IPS-20b (cell line): ENCODE data around the gene GLRX3.

Experiments
- H3K27ac ChIP-seq: one replicate; pipeline ENCODE4 v1.5.1; 2013; ENCODE audit warnings: low read length
- H3K27me3 ChIP-seq: 2 replicates; pipeline ENCODE4 v1.6.1; 2013; ENCODE audit warnings: mild to moderate bottlenecking, low read length, inconsistent platforms; ENCODE audit not compliant: insufficient read depth
- H3K36me3 ChIP-seq: 2 replicates; pipeline ENCODE4 v1.6.1; 2013; ENCODE audit warnings: low read depth, mild to moderate bottlenecking, inconsistent platforms, low read length, moderate library complexity; ENCODE audit not compliant: insufficient read depth
- H3K4me1 ChIP-seq: 2 replicates; pipeline ENCODE4 v1.6.1; 2013; ENCODE audit warnings: mild to moderate bottlenecking, control low read depth, inconsistent platforms, low read length, moderate library complexity; ENCODE audit not compliant: insufficient read depth
- H3K4me3 ChIP-seq: 2 replicates; pipeline ENCODE4 v1.5.1; 2013; ENCODE audit warnings: mild to moderate bottlenecking, low read length, inconsistent platforms
- H3K9ac ChIP-seq: 2 replicates; pipeline ENCODE4 v1.6.1; 2013; ENCODE audit warnings: low read depth, mild to moderate bottlenecking, inconsistent platforms, low read length, moderate library complexity
- H3K9me3 ChIP-seq: 2 replicates; pipeline ENCODE4 v1.6.1; 2013; ENCODE audit warnings: mild to moderate bottlenecking, low read depth, low read length, inconsistent platforms; ENCODE audit not compliant: insufficient read depth

The GLRX3 gene

DNA sequence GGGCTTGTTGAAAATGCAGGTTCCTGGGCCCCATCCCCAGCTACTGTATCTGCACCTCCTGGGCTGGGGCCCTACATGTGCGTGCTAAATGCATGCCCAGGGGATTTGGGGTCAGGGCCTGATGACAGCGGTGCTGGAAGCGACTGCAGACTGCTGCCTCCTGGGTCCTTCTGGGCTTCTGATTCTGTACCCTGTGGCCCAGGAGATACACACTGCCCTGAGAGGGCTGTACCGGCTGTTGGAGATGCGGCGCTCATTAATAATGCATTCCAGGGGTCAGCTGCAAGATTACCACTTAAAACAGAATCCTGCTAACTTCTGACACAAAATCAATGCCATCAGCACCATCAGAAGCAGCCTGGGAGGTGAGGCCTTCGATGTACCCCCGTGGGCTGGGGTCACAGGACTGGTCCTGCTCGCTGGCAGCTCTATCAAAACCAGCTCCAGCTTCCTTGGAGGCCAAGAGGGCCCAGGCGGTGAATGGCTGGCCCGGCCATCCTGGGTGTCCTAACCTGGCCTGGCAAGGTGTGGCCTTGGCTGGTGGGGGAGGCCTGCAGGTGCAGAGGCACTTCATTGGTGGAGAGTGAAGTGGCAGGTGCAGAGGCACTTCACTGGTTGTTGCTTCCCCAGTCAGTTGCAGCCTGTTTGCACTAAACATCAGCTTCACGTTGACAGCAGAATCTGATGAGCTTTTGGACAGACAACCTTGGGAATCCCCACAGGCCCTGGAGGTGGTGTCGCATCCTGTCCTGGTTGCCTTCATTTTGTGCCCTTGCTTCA, 79.2 kb downstream of the GLRX3 start:
- Histone ChIP-seq H3K27ac (no peak overlapping the region), H3K4me1 (no peaks in the 10 kb centered on the region), H3K4me3 (no peak overlapping the region), H3K9me3 (no peaks in the 10 kb centered on the region), H3K9ac (no peak overlapping the region), H3K36me3 (no peaks in the 10 kb centered on the region), H3K27me3 (no peaks in the 10 kb centered on the region)

DNA sequence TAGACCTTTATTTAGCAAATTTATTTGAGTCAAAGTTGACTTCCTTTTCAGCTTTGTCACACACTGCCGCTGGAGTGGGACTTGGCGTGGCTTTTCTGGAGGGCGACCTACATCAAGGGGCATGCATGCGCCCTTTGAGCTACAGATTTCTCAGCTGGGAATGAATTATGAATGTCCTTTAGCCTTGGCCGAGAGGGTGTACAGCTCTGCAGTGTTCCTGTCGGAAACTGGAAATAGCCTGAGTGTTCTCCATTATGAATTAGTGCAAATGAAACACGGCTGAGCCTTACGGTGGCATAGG, 79.7 kb downstream of the GLRX3 start:
- Histone ChIP-seq H3K9me3 (no peaks in the 10 kb centered on the region), H3K4me1 (no peaks in the 10 kb centered on the region), H3K4me3 (no peak overlapping the region), H3K36me3 (no peaks in the 10 kb centered on the region), H3K27me3 (no peaks in the 10 kb centered on the region), H3K9ac (no peak overlapping the region), H3K27ac (no peak overlapping the region)

DNA sequence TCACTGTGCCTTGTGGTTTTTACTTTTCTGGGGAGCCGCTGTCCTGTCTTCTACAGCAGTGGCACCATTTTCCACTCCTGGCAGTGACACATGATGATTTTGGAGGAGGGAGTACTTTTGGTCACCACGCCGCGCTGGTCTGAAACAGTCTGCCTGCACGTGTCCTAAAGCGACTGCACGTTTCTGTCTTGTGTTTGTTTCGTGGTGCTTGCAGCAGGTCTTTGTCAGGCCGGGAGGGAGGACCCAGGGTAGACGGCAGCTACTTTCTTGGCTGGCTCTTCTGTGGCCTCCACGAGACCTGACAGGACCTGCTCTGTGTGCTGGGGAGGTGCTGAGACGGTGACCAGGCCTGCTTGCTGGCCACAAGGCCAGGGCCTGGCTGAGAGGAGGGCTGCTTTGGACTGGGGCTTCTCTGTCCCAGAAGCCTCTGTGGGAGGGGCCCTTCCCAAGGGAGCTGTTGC, 82.0 kb downstream of the GLRX3 start:
- Histone ChIP-seq H3K4me1 (no peaks in the 10 kb centered on the region), H3K27ac (no peak overlapping the region), H3K36me3 (no peaks in the 10 kb centered on the region), H3K4me3 (no peak overlapping the region), H3K9ac (no peak overlapping the region), H3K27me3 (no peaks in the 10 kb centered on the region), H3K9me3 (no peaks in the 10 kb centered on the region)

DNA sequence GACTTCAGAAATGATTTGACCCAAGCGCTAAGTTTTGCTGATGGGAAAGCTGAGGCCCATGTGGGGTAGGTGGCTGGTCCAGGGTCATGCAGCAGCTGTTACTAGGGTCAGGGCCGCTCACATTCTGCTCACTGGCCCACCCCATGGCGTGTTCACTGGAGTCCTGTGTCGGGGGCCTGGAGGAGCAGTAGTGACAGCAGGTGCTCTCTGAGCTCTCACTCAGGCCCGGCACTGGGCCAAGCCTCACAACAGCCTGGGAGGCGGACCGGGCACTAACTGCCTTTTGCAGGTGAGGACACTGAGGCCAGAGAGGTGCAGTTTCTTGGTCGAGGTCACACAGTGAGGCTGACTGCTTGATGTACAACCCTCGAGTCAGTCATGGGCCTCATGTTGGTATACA, 82.7 kb downstream of the GLRX3 start:
- H3K4me1 ChIP-seq, result no peaks in the 10 kb centered on the region
- H3K36me3 ChIP-seq, result no peaks in the 10 kb centered on the region
- no peak overlapping the region for H3K27ac ChIP-seq
- no peak overlapping the region for H3K9ac ChIP-seq
- no peaks in the 10 kb centered on the region for H3K9me3 ChIP-seq
- no peaks in the 10 kb centered on the region for H3K27me3 ChIP-seq
- no peak overlapping the region for H3K4me3 ChIP-seq

DNA sequence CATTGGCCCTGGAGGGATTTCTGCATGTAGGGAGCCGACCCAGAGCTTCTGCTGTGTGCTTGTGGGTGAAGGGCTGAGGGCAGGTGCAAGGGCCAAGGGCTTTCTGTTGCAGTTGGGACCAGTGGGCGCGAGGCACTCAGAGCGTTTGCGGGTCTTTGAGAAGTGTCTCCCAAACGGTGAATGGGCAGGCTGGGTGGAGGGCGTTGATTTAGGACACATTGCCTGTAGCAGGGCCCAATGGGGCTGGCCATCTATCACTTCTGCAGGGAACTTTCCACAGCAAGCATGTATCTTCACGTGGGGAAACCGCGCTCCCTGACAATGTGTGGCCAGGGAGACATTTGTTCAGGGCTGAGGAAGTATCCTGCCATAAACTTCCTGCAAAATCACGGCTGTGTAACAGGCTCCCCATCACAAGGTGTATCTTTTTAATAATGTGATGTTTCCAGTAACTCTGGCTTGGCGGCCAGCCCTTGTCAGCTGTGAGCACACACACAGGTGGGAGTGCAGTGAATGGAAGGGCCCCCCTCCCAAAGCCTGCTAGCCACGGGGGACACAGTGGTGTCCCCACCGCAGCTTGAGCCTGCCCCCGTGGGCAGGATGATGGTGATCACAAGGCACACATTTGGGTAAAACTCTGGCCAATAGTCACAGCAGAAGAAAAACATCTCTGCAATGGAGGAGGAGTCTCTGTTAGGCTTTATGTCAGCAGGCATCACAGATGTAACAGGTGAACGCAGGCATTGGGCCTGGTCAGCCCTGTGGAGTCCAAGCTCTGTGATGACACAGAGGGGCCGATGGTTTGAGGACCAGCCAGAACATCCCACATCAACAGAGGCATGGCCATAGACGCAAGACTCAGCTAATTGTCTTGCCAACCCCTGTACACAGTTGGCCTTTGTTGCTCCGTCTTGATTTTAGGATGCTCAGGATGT, 84.3 kb downstream of the GLRX3 start:
- H3K27me3 ChIP-seq, result no peaks in the 10 kb centered on the region
- H3K4me3 ChIP-seq, result no peak overlapping the region
- H3K27ac ChIP-seq, result no peak overlapping the region
- H3K9me3 ChIP-seq, result no peaks in the 10 kb centered on the region
- H3K9ac ChIP-seq, result no peak overlapping the region
- H3K4me1 ChIP-seq, result no peaks in the 10 kb centered on the region
- no peaks in the 10 kb centered on the region for H3K36me3 ChIP-seq

DNA sequence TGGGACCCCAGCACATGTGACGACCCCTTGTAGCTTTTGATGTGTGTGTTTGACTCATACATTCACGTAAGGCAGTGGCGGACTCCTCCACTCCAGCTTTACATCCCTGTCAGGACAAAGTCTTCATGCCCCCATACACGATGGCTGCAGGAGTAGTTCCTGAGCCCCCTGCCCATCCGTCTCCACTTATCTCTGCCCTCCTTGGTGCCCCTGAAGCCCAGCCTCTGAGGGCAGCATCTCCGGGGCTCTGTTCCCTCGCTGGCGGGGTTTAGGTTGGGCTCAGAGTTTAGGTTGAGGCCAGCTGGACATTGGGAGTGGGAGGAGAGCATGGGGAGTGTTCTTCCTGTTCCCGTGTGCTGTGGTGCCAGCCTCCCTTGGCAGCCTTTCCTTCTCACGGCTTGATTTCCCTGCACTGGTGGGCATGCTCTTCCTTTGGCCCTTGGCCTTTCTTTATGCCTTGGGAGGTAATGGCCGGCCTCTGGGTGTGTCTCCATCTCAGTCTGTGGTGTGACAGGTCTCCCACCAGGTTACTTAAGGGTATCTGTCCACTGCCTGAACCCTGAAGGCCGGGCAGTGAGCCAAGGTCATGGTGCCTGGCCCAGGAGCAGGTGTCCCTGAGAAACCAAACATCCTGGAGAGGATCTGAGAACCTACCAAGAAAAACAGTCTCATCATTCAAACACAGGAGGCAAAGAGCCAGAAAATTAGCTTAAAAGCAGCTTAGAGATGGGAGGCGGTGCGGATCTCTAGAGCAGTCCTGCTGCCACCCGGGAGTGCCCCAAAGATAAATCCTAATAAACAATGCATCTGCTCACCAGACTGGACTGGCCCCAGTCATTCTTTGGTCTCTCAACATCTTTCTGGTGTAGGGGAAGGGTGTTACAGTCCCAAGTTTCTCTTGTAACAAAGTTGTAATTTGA, 85.5 kb downstream of the GLRX3 start:
- H3K4me3 ChIP-seq, result no peak overlapping the region
- no peaks in the 10 kb centered on the region for H3K4me1 ChIP-seq
- peaks cover 4% of the 10 kb centered on the region; the same call in 1 of the 2 replicates for H3K9me3 ChIP-seq
- H3K9ac ChIP-seq, result no peak overlapping the region
- H3K27me3 ChIP-seq, result no peaks in the 10 kb centered on the region
- no peak overlapping the region for H3K27ac ChIP-seq
- H3K36me3 ChIP-seq, result no peaks in the 10 kb centered on the region

DNA sequence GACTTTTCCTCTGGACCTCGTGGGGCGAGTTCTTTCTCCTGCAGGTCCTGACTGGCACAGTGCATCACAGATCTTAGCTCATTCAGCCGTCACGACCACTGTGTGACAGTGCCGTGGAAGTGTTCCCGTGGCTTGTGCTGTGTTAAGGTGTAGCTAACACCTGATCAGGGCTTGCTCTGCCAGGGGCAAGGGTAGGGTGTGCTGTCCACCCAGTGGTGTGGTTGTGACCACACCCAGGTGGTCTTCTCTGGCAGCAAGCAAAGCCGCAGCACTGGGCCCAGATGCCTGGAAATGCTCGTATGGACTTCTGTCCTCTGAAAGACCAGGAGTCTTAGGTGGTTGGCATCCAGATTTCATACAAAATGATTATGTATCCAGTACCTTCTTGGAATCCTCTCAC, 86.2 kb downstream of the GLRX3 start:
- Histone ChIP-seq H3K9me3 (peaks cover 10% of the 10 kb centered on the region), H3K4me3 (no peak overlapping the region), H3K4me1 (no peaks in the 10 kb centered on the region), H3K27ac (no peak overlapping the region), H3K27me3 (no peaks in the 10 kb centered on the region), H3K9ac (no peak overlapping the region), H3K36me3 (no peaks in the 10 kb centered on the region)

DNA sequence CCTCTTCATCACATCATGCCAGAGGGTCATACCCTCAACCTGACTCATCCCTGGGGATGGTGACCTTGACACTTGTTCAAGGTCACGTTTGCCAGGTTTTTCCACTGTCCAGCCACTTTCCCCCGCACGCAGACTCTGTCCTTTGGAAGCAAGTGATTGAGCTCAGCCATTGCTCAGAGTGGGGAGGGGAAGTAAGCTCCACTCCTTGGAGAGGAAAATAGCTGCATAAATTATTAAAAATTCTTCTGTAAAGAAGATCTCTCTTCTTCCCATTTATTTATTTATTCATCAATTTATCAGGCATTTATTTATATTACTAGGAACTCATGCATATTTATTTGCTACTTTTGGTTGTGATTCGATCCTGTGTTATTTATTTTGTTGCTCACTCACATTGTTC, 88.0 kb downstream of the GLRX3 start:
- H3K9ac ChIP-seq, result no peak overlapping the region
- peaks cover 25% of the 10 kb centered on the region for H3K9me3 ChIP-seq
- H3K36me3 ChIP-seq, result no peaks in the 10 kb centered on the region
- no peak overlapping the region for H3K27ac ChIP-seq
- no peaks in the 10 kb centered on the region for H3K27me3 ChIP-seq
- H3K4me3 ChIP-seq, result no peak overlapping the region
- H3K4me1 ChIP-seq, result no peaks in the 10 kb centered on the region

DNA sequence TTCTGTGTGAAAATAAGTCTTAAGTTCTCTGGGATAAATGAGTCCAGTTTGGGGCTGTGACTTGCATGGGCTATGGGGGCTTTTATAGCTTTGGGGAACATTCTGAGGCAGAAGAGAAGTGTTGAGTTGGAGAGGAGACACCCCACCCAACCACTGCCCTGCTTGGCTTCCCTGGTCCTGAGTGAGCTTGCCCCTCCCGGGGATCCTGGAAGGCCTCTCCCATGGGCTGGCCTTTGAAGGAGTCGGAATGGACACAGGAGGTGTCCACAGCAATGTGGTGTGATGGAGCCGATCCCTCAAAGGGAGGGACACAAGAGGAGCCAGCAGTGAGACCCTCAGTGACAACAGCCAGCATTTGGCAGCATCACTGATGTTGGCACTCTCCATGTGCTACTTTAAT, 89.8 kb downstream of the GLRX3 start:
- Histone ChIP-seq H3K9ac (no peak overlapping the region), H3K36me3 (no peaks in the 10 kb centered on the region), H3K4me3 (no peak overlapping the region), H3K27ac (no peak overlapping the region), H3K9me3 (peaks cover 25% of the 10 kb centered on the region), H3K4me1 (no peaks in the 10 kb centered on the region), H3K27me3 (no peaks in the 10 kb centered on the region)

DNA sequence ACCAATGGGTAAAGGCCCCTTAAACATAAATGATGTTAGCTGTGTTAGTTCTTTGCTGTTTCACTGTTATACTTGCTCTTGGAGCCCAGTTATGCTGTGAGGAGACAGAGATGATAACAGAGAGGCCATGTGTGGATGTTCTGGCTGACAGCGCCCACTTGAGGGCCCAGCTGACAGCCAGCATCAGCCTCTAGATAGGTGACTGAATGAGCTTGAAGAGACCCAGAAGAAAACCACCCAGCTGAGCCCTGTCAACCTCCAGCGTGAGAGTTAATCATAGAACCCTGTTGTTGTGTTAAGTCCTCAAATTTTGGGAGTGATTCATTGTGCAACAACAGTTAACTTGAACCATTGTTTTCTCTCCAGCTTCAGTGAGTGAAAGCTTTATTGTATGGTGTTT, 91.7 kb downstream of the GLRX3 start:
- Histone ChIP-seq H3K27me3 (no peaks in the 10 kb centered on the region), H3K9ac (no peak overlapping the region), H3K4me3 (no peak overlapping the region), H3K9me3 (peaks cover 25% of the 10 kb centered on the region), H3K27ac (no peak overlapping the region), H3K36me3 (no peaks in the 10 kb centered on the region), H3K4me1 (no peaks in the 10 kb centered on the region)
